SHP77 treated with DMSO at 0.1 percent for 48 hours (cell line): ENCODE measurements around the gene NAV2.
A peak's percentile ranks its signal among the peaks of the same experiment; 100 is the strongest.

Source experiments
- DNase-seq: peaks from one replicate; lab custom pipeline; 2025; lab: John Stamatoyannopoulos, UW

NAV2 gene

DNA sequence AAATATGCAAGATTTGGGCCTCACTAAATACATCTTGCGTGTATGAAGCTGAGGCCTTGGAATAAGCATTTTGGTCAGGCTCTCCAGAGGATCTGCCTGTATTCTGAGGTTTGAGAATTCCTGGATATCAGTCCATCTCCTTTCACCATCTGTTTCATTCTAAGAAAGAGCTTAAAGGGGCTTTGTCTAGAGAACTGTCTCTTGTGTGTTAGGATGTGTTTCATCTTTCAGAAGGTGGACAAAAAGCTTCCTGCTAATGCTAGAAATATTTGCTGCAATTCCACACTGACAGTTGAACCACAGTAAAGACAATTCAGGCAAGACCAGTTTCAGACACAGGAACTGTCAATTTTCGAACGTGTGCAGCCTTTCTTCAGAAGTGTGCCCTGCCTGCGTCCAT, 262.2 kb downstream of the NAV2 start:
- no peak for DNase-seq

DNA sequence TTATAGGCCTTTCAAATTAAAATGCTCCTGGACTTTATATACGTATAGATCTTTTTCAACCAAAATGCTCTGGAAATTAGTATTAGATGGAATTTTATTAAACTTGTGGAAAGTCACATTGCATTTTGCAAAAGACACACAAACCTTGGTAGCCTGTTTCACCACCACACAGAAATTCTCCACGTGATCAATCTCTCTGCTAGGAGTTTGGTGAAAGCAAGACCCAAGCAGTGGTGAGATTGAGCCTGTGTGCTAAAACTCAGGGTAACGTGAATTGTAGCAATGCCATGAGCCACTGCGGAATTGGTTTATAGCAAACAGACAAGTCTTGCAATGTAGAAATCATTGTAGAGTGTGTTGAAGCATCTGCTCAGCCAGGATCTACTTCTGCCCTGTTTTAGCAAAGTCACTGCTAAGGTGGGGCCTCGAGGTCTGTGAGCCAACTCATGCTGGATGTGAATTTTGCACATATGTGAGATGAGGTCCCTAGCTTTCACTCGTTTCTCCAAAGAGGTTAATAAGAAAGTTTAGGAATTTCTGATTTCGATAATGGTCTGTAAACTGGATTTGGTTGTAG, 262.9 kb downstream of the NAV2 start:
- no peak for DNase-seq

- no peak for DNase-seq
Measured at GRCh38 chr11:19976281-19976941, 263.8 kb downstream of the NAV2 start.

DNA sequence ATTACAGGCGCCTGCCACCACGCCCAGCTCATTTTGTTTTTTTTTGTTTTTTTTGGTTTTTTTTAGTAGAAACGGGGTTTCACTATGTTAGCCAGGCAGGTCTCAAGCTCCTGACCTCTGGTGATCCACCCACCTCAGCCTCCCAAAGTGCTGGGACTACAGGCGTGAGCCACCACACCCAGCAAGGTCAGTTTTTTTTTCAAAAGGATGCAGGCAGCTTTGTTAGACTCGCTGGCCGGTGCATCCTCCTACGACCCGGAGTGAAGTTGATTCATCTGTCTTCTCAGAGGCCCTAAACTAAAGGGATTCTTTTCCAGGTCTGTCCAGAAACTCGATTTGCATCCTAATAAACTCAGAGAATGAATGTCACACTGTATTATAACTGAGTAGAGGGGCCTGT, 265.3 kb downstream of the NAV2 start:
- no peak for DNase-seq

- no peak for DNase-seq
Measured at GRCh38 chr11:19978668-19979518, 266.3 kb downstream of the NAV2 start.

DNA sequence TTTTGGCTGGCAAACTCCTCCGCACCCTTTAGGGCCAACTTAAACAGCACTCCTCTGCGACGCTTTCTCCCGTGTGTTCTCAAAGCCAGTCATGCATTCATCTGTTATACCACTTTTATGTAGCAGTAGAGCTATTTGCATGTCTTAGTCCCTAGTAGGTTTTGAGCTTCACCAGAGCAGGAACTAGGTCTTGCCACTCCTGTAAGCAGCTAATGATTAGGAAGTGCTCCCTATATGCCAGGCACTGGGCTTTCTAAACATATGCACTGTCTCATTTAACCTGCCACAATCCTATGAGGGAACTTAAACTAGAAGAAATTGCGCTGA, 266.8 kb downstream of the NAV2 start:
- DNase-seq = no peak

DNA sequence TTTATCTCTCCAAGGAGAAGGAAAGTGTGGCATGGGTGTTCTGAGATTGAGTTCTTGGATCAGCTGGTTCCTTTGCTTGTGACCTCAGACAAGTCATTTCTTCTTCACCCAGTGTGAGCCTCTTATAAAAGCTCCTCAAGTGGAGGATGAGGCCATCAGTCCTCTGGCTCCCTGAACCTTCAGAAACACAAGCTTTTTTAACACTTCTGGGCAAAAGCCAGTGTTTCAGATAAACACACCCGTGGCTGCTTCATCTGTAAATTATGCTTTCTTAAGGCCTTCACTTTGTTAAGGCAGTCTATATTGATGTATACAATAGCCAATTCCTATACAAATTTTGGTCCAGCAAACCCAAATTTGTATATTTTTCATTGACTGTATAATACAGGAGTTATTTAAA, 267.8 kb downstream of the NAV2 start:
- DNase-seq = no peak

GRCh38 chr11:19980957-19981669, 268.5 kb downstream of the NAV2 start:
- DNase-seq = no peak

DNA sequence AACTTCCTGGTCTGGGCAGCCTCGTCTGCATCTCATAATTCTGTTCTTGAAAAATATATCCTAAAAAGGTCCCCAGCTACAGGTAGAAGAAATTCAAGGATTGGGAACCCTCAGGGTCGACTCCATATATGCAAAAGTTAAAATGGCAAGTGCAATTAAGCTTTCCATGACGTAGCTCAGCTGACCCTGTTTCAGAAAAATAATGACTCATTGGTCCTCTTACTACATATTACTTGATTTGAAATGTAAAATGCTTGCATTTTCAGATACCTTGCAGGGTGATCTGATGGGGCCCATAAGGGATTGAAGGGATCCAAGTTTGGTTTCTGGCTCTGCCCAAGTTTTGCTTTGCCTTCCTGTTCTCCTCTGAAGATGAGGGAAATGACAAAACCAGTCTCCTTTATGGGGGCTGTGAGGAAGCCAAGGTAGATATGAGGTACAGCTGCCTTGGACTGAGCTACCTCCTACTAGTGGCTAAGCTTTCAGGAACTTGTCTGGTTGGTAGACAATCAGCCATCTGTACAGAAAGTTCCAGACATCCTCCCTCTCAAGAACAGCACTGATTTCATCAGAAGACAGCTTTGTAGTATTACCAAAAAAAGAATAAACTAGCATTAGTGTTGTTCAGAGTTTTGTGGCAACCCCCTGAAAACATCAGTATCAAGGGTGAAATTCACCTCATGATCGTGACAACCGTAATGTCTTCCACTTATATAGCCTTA, 270.3 kb downstream of the NAV2 start:
- no peak for DNase-seq

DNA sequence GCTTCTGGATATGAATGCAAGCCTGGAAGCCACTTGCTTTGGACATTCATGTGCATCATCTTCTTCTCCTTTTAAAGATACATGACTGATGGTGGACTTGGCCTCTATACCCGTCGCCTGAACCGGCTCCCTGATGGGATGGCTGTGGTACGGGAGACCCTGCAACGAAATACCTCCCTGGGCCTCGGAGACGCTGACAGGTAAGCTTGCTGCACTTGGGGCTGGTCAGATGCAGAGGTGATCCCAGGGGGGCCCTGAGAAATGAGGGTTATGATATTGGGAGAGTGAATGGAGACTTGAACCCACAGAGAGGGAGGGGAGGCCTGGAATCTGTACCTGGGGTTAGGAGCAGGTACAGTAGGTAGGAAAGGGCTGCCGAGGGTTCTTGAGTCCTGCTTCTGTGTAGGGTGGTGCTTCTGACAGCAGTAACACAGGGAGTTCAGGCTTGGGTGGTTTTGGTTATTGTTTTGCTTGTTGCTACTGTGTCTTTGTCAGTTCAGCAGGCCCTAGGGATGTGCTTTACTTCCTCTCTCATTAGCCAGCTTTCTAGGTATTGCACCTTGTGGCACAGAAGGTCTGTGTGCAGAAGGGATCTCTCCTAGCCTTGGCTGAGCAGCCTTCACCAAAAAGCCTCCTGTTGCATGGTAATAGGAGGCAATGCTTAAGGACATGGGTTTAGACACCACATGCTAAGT, 271.6 kb downstream of the NAV2 start:
- no peak for DNase-seq

DNA sequence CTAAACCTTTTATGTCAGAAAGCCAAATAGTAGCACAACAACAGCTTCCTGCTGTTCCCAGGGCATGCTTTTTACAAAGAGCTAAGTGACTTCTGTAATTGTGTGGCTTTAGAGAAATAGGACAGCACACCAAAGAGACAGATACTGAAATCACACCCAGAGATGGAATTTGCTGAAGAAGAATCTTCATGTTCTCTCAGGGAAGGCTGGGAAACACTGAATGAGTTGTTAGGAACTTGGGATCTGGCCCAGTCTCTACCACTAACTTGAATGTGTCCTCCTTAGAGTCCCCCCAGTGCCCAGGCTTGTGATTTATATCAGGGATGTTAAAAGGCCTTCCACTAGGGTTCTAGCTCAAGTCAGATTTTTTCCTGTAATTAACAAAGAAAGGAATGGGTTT, 272.5 kb downstream of the NAV2 start:
- no peak for DNase-seq

GRCh38 chr11:19987331-19987801, 274.7 kb downstream of the NAV2 start:
- DNase-seq = no peak

DNA sequence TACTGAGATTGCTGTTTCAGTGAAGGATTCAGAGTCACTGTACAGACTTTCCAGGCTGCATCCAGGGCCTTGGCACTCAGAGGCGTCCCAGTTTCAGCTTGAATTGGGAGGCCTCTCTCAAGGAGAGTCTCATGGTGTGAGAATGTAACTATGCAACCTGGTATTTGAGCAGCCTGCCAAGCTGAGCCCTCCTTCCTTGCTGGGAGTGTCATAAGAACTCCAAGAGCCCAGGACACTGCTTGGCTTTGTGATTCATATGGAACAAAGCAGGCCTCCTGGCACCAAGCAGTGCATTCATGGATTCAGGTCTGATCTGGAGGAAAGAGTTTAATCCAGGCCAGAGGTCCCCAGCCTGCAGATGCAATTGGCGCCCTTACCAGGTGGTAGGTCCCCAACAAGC, 276.0 kb downstream of the NAV2 start:
- no peak for DNase-seq

- DNase-seq = no peak
Measured at GRCh38 chr11:19989191-19989590, 276.6 kb downstream of the NAV2 start.

GRCh38 chr11:19992162-19992561, 279.5 kb downstream of the NAV2 start:
- no peak for DNase-seq

GRCh38 chr11:19992998-19993397, 280.4 kb downstream of the NAV2 start:
- DNase-seq = no peak

- no peak for DNase-seq
Measured at GRCh38 chr11:19994672-19995071, 282.0 kb downstream of the NAV2 start.

- no peak for DNase-seq
Measured at GRCh38 chr11:19995145-19995544, 282.5 kb downstream of the NAV2 start.

DNA sequence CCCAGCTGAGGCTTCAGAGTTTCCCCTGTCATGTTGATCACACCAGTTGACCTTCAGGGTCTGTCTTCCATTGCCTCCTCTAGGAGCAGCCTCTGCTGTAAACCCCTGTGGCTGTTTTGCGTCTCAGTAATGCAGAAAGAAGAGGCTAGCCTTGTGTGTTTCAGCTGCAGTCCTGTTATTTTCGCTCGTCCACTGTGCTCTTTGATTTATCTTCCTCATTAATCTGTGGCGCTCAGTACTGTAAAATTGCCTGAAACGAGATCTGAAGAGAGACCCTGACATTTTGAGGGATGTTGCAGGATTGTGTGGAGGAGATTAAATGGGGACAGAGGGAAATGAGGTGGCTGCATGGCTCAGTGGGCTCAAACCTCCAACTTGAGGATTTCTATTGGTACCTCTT, 283.9 kb downstream of the NAV2 start:
- DNase-seq = no peak

DNA sequence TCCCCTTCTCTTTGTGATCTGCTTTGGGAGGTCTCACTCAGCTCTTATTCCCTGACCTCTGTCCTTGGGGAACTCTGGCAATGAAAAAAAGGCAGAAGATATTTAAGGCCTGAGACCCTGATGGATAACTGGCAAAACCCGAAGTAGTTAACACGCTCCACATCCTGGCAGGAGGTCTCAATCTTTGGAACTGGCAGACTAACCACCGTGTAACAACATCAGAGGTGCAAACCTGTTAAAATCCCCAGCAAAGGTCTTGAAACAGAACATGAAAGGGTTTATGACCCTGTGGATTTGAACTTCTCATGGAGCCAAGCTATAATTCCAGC, 287.3 kb downstream of the NAV2 start:
- DNase-seq = no peak

GRCh38 chr11:20000351-20001134, 287.9 kb downstream of the NAV2 start:
- peak; percentile 46 for DNase-seq
